ENCODE measurements around the gene TMPRSS15. TPM values are rescaled to one million over a fixed set of nuclear protein-coding genes. Genes with fewer than 3 reads are reported as not detected.

TMPRSS15 gene
- under 0.01 TPM in 1 of 2 replicates, not detected in the other for total RNA-seq (2012; rRNA removed)

GRCh38 chr21:18403735-18404450, at the start of gene TMPRSS15:
TMPRSS15 (minus strand) TSS chr21:18403785; CDS start chr21:18403622, 163 bp downstream.
- no peaks in the 10 kb centered on the region for H3K27me3 ChIP-seq (ENCODE audit: control insufficient read depth, insufficient read depth, low read length)
- H3K36me3 ChIP-seq (ENCODE audit: insufficient read depth, low read length), result no peaks in the 10 kb centered on the region

DNA sequence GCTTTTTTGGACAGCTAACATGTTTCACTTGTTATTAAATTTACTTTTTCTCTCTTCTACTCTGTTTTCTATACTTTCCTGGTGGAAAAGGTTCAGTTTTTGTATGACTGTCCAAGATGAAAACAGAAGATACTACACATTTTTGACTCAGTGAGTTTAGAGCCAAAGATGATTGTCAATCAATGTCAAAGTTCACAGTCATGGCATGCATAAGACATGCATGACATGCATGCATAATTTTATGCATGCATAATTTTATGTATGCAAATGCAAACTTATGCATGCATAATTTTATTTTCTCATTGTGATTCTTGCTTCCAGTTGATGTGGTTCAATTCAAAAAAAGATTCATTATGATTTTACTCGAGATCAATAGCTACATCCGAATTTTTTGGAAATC, 48.1 kb upstream of the TMPRSS15 start:
- no peak overlapping the region for H3K9ac ChIP-seq (ENCODE audit: low read depth, low read length)
- H3K27me3 ChIP-seq (ENCODE audit: control insufficient read depth, insufficient read depth, low read length), result no peaks in the 10 kb centered on the region
- H3K4me1 ChIP-seq (ENCODE audit: control insufficient read depth, insufficient read depth, low read length), result peaks cover 22% of the 10 kb centered on the region
- H3K4me3 ChIP-seq (ENCODE audit: low read length), result no peak overlapping the region
- no peaks in the 10 kb centered on the region for H3K9me3 ChIP-seq (replicated peaks; ENCODE audit: low read length)
- H3K4me2 ChIP-seq (ENCODE audit: low read length), result no peak overlapping the region
- H3K36me3 ChIP-seq (ENCODE audit: insufficient read depth, low read length), result no peaks in the 10 kb centered on the region

More at GRCh38 chr21:18403735-18404450, at the start of gene TMPRSS15:
- no peak within 1 kb of the TSS for H3K4me2 ChIP-seq (ENCODE audit: low read length)
- no peaks in the 10 kb centered on the region for H3K4me1 ChIP-seq (ENCODE audit: control insufficient read depth, insufficient read depth, low read length)
- no peak within 1 kb of the TSS for H3K9ac ChIP-seq (ENCODE audit: low read depth, low read length)
- H3K9me3 ChIP-seq (replicated peaks; ENCODE audit: low read length), result no peaks in the 10 kb centered on the region
- H3K4me3 ChIP-seq (ENCODE audit: low read length), result no peak within 1 kb of the TSS

DNA sequence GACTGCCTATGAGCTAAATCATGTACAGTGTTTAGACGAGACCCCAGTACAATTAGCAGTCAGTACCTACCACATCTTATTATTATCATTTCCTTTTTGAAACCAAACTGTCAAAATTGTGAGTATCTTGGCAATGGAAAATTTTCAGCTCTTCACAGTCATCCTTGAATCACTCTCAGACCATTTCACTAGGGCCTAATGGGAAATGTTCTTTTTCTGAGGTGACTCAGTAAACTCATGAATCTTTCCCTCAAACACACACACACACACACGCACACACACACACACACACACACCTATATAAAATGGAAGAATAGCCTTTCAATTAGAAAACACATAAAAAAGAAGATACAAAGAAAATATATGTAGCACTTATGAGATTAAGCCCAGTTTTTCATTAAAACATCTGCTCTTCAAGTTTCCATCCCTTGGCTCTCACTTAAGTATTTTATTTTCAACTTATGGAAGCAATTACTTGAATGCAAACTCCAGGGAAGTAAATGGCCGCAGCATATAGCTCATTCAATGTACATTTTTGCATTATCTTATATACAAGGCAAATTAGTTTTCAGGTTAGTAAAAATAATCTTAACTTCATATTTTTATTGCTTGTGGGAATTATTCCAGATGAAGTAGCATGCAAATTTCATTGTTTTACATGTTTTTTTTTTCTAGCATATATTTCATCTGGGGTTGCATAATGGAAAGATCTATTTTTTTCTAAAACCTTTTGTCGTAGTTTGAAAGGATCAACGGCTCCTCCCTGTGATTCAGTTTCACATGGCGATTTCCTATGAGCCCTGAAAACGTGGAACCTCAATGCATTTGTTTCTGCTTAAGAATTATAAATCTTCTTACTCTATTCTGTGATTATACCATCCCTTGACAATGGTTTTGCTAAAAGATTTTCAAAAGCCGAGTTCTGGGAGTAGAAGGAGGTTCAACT, 46.3 kb upstream of the TMPRSS15 start:
- no peak overlapping the region for H3K4me2 ChIP-seq (ENCODE audit: low read length)
- H3K27me3 ChIP-seq (ENCODE audit: control insufficient read depth, insufficient read depth, low read length), result no peaks in the 10 kb centered on the region
- no peaks in the 10 kb centered on the region for H3K9me3 ChIP-seq (replicated peaks; ENCODE audit: low read length)
- H3K4me1 ChIP-seq (ENCODE audit: control insufficient read depth, insufficient read depth, low read length), result peaks cover 22% of the 10 kb centered on the region
- H3K9ac ChIP-seq (ENCODE audit: low read depth, low read length), result no peak overlapping the region
- H3K4me3 ChIP-seq (ENCODE audit: low read length), result no peak overlapping the region
- no peaks in the 10 kb centered on the region for H3K36me3 ChIP-seq (ENCODE audit: insufficient read depth, low read length)

DNA sequence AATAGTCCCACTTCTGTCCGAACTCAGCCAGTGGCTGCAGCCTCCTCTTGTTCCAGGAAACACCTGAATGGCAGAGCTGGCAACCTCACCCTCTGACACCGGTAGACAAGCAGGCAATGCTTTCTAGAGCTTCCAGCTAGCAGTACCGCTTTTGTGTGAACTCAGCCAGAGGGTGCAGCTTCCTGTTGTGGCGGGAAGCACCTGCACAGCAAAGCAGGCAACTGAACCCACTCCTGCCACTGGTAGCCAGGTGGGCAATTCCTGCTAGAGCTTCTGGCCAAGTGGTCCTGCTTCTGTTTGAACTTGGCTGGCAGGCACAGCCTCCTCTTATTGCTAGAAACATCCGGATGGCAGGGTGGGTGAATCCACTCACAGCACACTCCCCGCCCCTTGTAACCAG, 40.1 kb upstream of the TMPRSS15 start:
- H3K4me1 ChIP-seq (ENCODE audit: control insufficient read depth, insufficient read depth, low read length), result no peaks in the 10 kb centered on the region
- H3K36me3 ChIP-seq (ENCODE audit: insufficient read depth, low read length), result no peaks in the 10 kb centered on the region
- H3K9ac ChIP-seq (ENCODE audit: low read depth, low read length), result no peak overlapping the region
- no peak overlapping the region for H3K4me3 ChIP-seq (ENCODE audit: low read length)
- H3K9me3 ChIP-seq (replicated peaks; ENCODE audit: low read length), result no peaks in the 10 kb centered on the region
- no peaks in the 10 kb centered on the region for H3K27me3 ChIP-seq (ENCODE audit: control insufficient read depth, insufficient read depth, low read length)
- no peak overlapping the region for H3K4me2 ChIP-seq (ENCODE audit: low read length)

DNA sequence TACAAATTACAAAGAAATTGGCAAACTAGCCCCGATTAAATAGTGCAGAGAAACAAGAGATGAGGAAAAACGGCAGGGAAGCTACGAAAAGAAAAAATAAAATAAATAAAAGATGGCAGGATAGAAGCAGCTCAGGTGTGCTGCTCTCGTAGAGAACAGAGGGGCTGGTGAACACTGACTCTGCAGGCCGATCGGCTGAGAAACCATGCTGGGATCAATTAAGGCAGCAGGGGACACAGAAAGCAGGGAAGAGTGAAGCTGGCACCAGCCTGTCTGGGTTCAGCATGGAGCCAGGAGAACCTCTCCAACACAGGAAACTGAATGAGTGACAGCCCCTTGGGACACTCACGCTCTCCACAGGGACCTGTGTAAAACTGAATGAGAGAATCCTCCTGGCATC, 39.5 kb upstream of the TMPRSS15 start:
- Histone ChIP-seq H3K36me3 (ENCODE audit: insufficient read depth, low read length) (no peaks in the 10 kb centered on the region), H3K27me3 (ENCODE audit: control insufficient read depth, insufficient read depth, low read length) (no peaks in the 10 kb centered on the region), H3K4me1 (ENCODE audit: control insufficient read depth, insufficient read depth, low read length) (no peaks in the 10 kb centered on the region), H3K4me2 (ENCODE audit: low read length) (no peak overlapping the region), H3K4me3 (ENCODE audit: low read length) (no peak overlapping the region), H3K9me3 (replicated peaks; ENCODE audit: low read length) (no peaks in the 10 kb centered on the region), H3K9ac (ENCODE audit: low read depth, low read length) (no peak overlapping the region)

DNA sequence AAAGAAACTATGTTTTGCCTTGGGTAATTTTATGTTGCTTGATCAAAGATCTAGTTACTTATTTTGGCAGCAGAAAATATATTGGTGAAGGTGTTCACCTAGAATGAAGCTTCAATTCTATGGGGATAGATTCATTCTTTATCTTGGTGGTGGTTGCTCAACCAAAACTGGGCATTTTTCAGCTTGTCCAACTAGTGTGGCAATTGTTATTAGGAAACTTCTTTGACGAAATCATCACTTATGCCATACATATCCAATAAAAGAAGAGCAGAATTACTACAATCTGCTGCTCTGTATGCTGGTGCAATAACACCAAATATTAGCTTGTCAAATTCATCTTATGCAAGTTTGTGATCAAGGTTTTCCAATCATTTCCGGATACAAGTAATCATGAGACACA, 26.8 kb upstream of the TMPRSS15 start:
- Histone ChIP-seq H3K27me3 (ENCODE audit: control insufficient read depth, insufficient read depth, low read length) (peaks cover 3% of the 10 kb centered on the region), H3K4me3 (ENCODE audit: low read length) (no peak overlapping the region), H3K9me3 (replicated peaks; ENCODE audit: low read length) (no peaks in the 10 kb centered on the region), H3K36me3 (ENCODE audit: insufficient read depth, low read length) (no peaks in the 10 kb centered on the region), H3K4me2 (ENCODE audit: low read length) (no peak overlapping the region), H3K9ac (ENCODE audit: low read depth, low read length) (no peak overlapping the region), H3K4me1 (ENCODE audit: control insufficient read depth, insufficient read depth, low read length) (no peaks in the 10 kb centered on the region)

DNA sequence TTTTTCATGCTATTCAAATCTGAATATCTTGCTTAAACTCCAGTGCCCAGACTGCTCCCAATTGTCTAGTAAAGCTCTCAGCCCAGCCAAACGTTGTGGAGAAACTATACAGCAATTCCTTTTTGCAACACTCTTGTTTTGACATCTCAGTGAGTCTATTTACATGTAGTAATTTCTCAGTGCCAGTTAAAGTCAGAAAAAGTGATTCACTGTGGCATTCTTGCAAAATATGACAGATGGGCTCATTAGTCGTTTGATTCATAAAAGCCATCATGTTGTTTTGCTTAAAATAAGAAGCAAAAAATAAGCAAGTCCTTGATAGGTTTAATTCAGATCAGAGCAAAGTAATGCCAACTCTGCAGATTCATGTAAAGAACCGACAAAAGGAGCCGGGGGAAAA, 20.7 kb upstream of the TMPRSS15 start:
- no peaks in the 10 kb centered on the region for H3K9me3 ChIP-seq (replicated peaks; ENCODE audit: low read length)

GRCh38 chr21:18417141-18417790, 13.7 kb upstream of the TMPRSS15 start:
- Histone ChIP-seq H3K4me3 (ENCODE audit: low read length) (no peak overlapping the region), H3K4me2 (ENCODE audit: low read length) (no peak overlapping the region), H3K27me3 (ENCODE audit: control insufficient read depth, insufficient read depth, low read length) (peaks cover 4% of the 10 kb centered on the region), H3K9me3 (replicated peaks; ENCODE audit: low read length) (no peaks in the 10 kb centered on the region), H3K9ac (ENCODE audit: low read depth, low read length) (no peak overlapping the region), H3K36me3 (ENCODE audit: insufficient read depth, low read length) (no peaks in the 10 kb centered on the region), H3K4me1 (ENCODE audit: control insufficient read depth, insufficient read depth, low read length) (no peaks in the 10 kb centered on the region)

More for the DNA sequence above, 20.7 kb upstream of the TMPRSS15 start:
- Histone ChIP-seq H3K9ac (ENCODE audit: low read depth, low read length) (no peak overlapping the region), H3K4me1 (ENCODE audit: control insufficient read depth, insufficient read depth, low read length) (no peaks in the 10 kb centered on the region), H3K4me2 (ENCODE audit: low read length) (no peak overlapping the region), H3K36me3 (ENCODE audit: insufficient read depth, low read length) (no peaks in the 10 kb centered on the region), H3K27me3 (ENCODE audit: control insufficient read depth, insufficient read depth, low read length) (peaks cover 3% of the 10 kb centered on the region), H3K4me3 (ENCODE audit: low read length) (no peak overlapping the region)

DNA sequence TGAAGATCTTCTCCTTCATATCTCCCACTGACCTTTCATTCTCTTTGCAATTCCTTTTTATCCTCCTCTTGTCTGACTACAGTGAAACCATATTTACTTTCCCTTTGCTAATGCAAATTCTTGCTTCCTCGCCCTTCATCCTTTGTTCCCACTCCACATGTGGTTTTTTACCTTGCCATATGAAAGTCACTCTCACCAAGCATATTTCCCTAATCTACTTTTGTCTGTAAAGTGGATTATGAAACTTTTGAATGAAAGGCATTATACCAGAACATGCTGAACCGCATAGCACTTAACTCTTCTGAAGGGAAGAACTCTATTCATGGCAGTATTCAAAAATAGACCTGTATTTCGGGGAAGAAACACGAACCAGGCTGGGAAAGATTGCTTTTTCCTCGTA, 8.0 kb upstream of the TMPRSS15 start:
- H3K9ac ChIP-seq (ENCODE audit: low read depth, low read length), result no peak overlapping the region
- peaks cover 9% of the 10 kb centered on the region for H3K27me3 ChIP-seq (ENCODE audit: control insufficient read depth, insufficient read depth, low read length)
- H3K4me3 ChIP-seq (ENCODE audit: low read length), result no peak overlapping the region
- H3K4me2 ChIP-seq (ENCODE audit: low read length), result no peak overlapping the region
- no peaks in the 10 kb centered on the region for H3K4me1 ChIP-seq (ENCODE audit: control insufficient read depth, insufficient read depth, low read length)
- H3K36me3 ChIP-seq (ENCODE audit: insufficient read depth, low read length), result no peaks in the 10 kb centered on the region
- no peaks in the 10 kb centered on the region for H3K9me3 ChIP-seq (replicated peaks; ENCODE audit: low read length)

- H3K4me3 ChIP-seq (ENCODE audit: low read length), result no peak overlapping the region
- peaks cover 5% of the 10 kb centered on the region for H3K27me3 ChIP-seq (ENCODE audit: control insufficient read depth, insufficient read depth, low read length)
- no peaks in the 10 kb centered on the region for H3K36me3 ChIP-seq (ENCODE audit: insufficient read depth, low read length)
- no peak overlapping the region for H3K4me2 ChIP-seq (ENCODE audit: low read length)
- no peaks in the 10 kb centered on the region for H3K4me1 ChIP-seq (ENCODE audit: control insufficient read depth, insufficient read depth, low read length)
- no peak overlapping the region for H3K9ac ChIP-seq (ENCODE audit: low read depth, low read length)
- no peaks in the 10 kb centered on the region for H3K9me3 ChIP-seq (replicated peaks; ENCODE audit: low read length)
Observed at GRCh38 chr21:18409579-18409978, 6.0 kb upstream of the TMPRSS15 start.

GRCh38 chr21:18398843-18399242, 4.7 kb downstream of the TMPRSS15 start:
- Histone ChIP-seq H3K4me2 (ENCODE audit: low read length) (no peak overlapping the region), H3K27me3 (ENCODE audit: control insufficient read depth, insufficient read depth, low read length) (no peaks in the 10 kb centered on the region), H3K4me1 (ENCODE audit: control insufficient read depth, insufficient read depth, low read length) (no peaks in the 10 kb centered on the region), H3K9me3 (replicated peaks; ENCODE audit: low read length) (no peaks in the 10 kb centered on the region), H3K36me3 (ENCODE audit: insufficient read depth, low read length) (no peaks in the 10 kb centered on the region), H3K4me3 (ENCODE audit: low read length) (no peak overlapping the region), H3K9ac (ENCODE audit: low read depth, low read length) (no peak overlapping the region)

Measured in skeletal muscle satellite cell (primary cell).